Ishikawa (cell line): ENCODE results near the gene TUBB4B.

Source experiments
- CEBPB ChIP-seq: IDR thresholded peaks from 2 replicates; pipeline ENCODE4 v1.6.1; 2012
- CREB1 ChIP-seq: IDR thresholded peaks from 2 replicates; pipeline ENCODE4 v1.6.1; 2012; ENCODE audit warnings: low read depth
- EGR1 ChIP-seq: IDR thresholded peaks from 2 replicates; pipeline ENCODE4 v1.6.1; 2012
- EP300 ChIP-seq: IDR thresholded peaks from 2 replicates; pipeline ENCODE4 v1.6.1; 2012; ENCODE audit warnings: borderline replicate concordance
- FOXM1 ChIP-seq: IDR thresholded peaks from 2 replicates; pipeline ENCODE4 v1.6.1; 2012; ENCODE audit warnings: low read depth, borderline replicate concordance
- MAX ChIP-seq: IDR thresholded peaks from 2 replicates; pipeline ENCODE4 v1.6.1; 2012
- NFIC ChIP-seq: IDR thresholded peaks from 2 replicates; pipeline ENCODE4 v1.6.1; 2012
- RAD21 ChIP-seq: IDR thresholded peaks from 2 replicates; pipeline ENCODE4 v1.6.1; 2012; ENCODE audit warnings: low read depth
- REST ChIP-seq: IDR thresholded peaks from 2 replicates; pipeline ENCODE4 v1.6.1; 2012; ENCODE audit warnings: low read depth, mild to moderate bottlenecking
- TAF1 ChIP-seq: IDR thresholded peaks from 2 replicates; pipeline ENCODE4 v1.6.1; 2012; ENCODE audit warnings: low read depth, mild to moderate bottlenecking
- TCF12 ChIP-seq: IDR thresholded peaks from 2 replicates; pipeline ENCODE4 v1.6.1; 2012; ENCODE audit warnings: low read depth
- TEAD4 ChIP-seq: IDR thresholded peaks from 2 replicates; pipeline ENCODE4 v1.6.1; 2012
- USF1 ChIP-seq: IDR thresholded peaks from 2 replicates; pipeline ENCODE4 v1.6.1; 2012
- YY1 ChIP-seq: IDR thresholded peaks from 2 replicates; pipeline ENCODE4 v1.6.1; 2012; ENCODE audit warnings: low read depth
- ZBTB7A ChIP-seq: IDR thresholded peaks from 2 replicates; pipeline ENCODE4 v1.6.1; 2012; ENCODE audit warnings: low read depth

Gene TUBB4B

GRCh38 chr9:137194388-137194787, 46.7 kb upstream of the TUBB4B start:
- TF ChIP-seq TCF12, result 0 out of 2 replicates have a peak, but pooled peaks have one; percentile 36
- no peak for TF ChIP-seq TEAD4
- TF ChIP-seq RAD21, result no peak
- no peak for TF ChIP-seq CEBPB
- no peak for TF ChIP-seq TAF1
- TF ChIP-seq EGR1, result no peak
- TF ChIP-seq EP300, result no peak
- TF ChIP-seq NFIC, result peak; percentile 68
- 0 out of 2 replicates have a peak, but pooled peaks have one; percentile 37 for TF ChIP-seq USF1
- no peak for TF ChIP-seq MAX
- TF ChIP-seq ZBTB7A, result no peak; the same call in 1 of the 2 replicates
- no peak for TF ChIP-seq FOXM1
- TF ChIP-seq YY1, result no peak
- no peak for TF ChIP-seq CREB1
- TF ChIP-seq REST, result no peak

GRCh38 chr9:137194909-137195308, 46.2 kb upstream of the TUBB4B start:
- TF ChIP-seq MAX (0 out of 2 replicates have a peak, but pooled peaks have one; percentile 10), TEAD4 (no peak), REST (no peak), FOXM1 (no peak), EP300 (no peak), USF1 (no peak), EGR1 (no peak)

GRCh38 chr9:137195525-137196220, 45.4 kb upstream of the TUBB4B start:
- TF ChIP-seq USF1, result no peak
- no peak for TF ChIP-seq TCF12
- TF ChIP-seq TAF1, result no peak
- TF ChIP-seq NFIC, result peak; percentile 90
- no peak for TF ChIP-seq EGR1
- no peak for TF ChIP-seq REST
- peak; percentile 61; the same call in 1 of the 2 replicates for TF ChIP-seq ZBTB7A
- TF ChIP-seq CEBPB, result no peak
- TF ChIP-seq RAD21, result no peak
- no peak for TF ChIP-seq TEAD4
- TF ChIP-seq EP300, result 0 out of 2 replicates have a peak, but pooled peaks have one; percentile 35
- no peak for TF ChIP-seq CREB1
